Measurements from ENCODE around the gene KRTAP12-2.
A peak's percentile ranks its signal among the peaks of the same experiment; 100 is the strongest.
"Not testable (repeated sequence)": the region's sequence is repeated elsewhere in the genome, so short reads cannot be mapped to it uniquely, and the experiment has no call there.

The KRTAP12-2 gene

GRCh38 chr21:44684077-44684476, 17.4 kb upstream of the KRTAP12-2 start:
- no peak for DNase-seq

GRCh38 chr21:44682580-44683151, 15.9 kb upstream of the KRTAP12-2 start:
- no peak for DNase-seq

DNA sequence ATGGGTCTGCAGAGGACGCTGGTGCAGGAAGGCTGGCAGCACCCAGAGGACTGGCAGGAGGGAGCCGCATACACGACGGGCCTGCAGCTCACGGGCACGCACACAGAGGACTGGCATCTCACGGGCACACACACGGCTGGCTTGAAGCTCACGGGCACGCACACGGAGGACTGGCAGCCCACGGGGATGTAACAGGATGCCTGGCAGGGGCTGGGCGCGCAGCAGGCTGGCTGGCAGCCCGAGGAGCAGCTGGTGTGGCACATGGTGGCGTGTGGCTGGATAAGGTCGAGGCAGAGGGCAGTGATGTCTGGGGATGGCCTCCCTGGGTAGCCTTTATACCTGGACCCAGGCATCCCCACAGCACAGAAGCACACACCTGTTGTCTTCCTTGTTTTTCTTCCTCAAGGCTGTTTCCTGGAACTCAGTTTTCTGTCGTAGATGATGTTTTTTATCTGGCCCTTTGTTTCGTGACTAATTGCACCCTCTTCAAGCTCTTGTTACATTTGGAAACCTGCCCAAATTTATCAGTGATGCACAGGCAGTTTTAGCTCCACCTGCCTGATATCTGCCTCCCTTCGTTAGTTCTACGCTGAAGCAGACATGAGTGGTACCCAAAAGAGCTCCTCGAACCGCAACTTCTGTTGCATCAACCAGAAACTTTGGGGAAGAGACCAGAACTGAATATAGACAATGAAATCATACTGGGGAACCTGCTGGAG, 15.3 kb upstream of the KRTAP12-2 start, which contains the start of gene KRTAP12-1:
Gene KRTAP12-1 (minus strand): TSS at position 303 of the 719 bp plus-strand sequence. CDS start 40 bp downstream, at position 263.
- DNase-seq, result no peak

GRCh38 chr21:44681152-44681551, 14.4 kb upstream of the KRTAP12-2 start:
- DNase-seq, result no peak

DNA sequence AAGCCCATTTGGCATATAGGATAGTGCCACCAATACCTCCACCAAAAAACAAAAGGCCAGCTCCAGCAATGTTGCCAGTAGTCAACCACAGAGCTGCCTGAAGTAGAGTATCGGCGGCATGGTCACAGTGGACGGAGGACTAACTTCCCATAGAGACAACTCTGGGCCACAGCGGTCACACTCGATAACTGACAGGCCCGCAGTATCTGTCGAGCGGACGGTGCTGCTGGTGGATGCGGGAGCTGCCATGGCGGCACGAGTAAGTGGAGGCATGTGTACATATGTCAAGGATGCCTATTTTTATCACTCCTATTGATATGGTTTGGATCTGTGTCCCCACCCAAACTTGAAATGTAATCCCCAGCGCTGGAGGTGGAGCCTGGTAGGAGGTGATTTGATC, 11.2 kb upstream of the KRTAP12-2 start:
- DNase-seq, result no peak

- DNase-seq, result no peak
Observed at GRCh38 chr21:44671911-44672310, 5.2 kb upstream of the KRTAP12-2 start.

DNA sequence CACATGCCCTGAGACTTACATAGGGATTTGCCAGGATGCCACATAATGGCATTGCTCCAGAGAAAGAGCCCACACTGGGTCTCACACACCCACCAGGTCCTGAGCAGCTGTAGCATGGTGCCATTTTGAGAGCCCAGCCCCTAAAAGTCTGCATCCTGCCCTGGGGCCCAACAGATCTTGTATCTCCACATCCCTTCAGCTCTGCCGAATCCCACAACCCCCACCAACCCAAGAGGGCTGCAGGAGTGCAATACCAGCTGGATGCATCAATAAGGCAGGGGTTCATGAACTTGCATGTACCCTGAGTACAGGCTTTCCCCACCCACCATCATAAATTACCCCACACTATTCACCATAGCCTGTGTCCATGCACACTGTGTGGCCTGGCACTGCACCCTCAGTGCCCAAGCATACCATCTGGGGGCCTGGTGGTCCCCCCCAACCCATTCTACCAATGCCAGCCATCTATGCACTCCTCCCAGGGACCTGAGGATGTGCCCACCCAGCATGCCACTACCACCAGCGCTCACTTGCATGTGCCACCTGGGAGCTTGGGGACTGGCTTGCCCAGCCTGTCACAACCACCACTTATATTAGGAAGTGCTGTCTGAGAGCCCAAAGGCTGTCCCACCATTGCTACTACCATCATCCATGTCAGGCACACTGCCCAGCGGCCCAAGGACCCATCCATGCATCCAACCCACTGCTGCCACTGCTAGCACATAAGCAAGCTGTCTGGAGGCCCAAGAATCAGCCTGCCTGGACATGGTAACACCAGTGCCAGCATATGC, 4.1 kb upstream of the KRTAP12-2 start:
- DNase-seq, result no peak

DNA sequence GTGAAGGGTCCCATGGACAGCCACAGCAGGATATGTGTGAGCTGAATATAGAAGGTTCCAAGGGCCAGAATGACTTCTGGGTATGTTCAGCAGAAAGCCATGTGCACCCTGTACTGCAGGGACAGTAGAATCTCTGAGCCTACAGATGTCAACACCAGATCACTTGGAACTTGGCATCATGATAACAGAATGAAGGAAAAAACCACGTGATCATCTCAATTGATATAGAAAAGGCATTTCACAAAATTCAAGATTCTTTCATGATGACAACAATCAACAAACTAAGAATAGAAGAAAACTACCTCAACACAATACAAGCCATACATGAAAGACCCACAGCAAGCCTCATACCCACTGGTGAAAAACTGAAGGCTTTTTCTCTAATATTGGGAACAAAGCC, 885 bp upstream of the KRTAP12-2 start:
- DNase-seq, result no peak

- DNase-seq, result no peak
Observed at GRCh38 chr21:44664691-44665090, 2.0 kb downstream of the KRTAP12-2 start.

DNA sequence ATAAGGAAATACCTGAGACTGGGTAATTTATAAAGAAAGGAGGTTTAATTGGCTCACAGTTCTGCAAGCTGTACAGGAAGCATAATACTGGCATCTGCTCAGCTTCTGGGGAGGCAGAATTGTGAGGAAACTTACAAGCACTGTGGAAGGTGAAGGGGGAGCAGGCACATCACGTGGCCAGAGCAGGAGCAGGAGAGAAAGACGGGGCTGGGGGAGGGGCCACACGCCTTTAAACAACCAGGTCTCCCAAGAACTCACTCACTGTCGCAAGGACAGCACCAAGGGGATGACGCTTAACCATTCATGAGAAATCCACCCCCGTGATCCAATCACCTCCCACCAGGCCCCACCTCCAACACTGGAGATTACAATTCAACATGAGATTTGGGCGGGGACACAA, 5.2 kb downstream of the KRTAP12-2 start:
- not testable (repeated sequence) for DNase-seq

GRCh38 chr21:44658913-44659595, 7.7 kb downstream of the KRTAP12-2 start:
- DNase-seq, result peak in 2 of 5 experiments; percentile 44 to 73

DNA sequence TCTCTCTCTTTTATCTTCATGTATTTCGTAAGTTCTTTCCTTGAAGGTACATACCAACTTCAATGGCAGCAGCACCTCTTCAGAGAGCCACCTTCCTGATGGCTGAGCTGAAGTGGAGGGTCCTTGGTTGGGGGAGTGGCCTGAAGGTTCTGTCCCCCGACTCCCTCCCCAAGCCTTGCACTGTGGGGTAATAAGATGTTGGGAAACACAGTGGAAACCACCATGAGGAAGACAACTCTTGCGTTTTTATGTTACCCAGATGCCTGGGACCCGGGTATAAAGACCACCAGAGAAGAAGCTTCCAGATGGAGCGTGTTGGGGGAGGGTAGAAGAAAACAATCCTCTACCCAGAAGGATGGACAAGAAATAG, 8.2 kb downstream of the KRTAP12-2 start:
- no peak for DNase-seq

GRCh38 chr21:44657635-44658540, 8.8 kb downstream of the KRTAP12-2 start, which contains the start of gene KRTAP12-3:
KRTAP12-3 (plus strand) TSS chr21:44657932; CDS start chr21:44657980, 48 bp downstream.
- peak in 3 of 5 experiments; percentile 44 to 92 (median 89) for DNase-seq

DNA sequence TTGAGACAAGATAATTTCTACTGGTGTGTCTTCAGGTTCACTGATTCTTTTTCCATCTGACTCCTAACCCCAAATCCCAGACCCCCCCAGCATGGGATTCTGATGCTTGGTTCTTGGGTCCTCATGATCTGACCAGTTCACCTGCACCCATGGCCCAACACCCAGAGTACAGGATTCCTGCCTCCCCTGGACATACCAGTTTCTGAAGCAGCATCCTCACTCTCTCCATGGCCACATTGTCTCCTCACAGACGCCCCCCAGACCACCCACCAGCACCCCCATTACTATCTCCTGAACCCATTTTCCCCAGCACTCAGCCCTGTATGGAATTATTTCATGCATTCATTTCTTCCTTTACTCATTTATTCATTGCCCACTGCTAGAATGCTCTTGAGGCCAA, 9.9 kb downstream of the KRTAP12-2 start:
- DNase-seq, result no peak

DNA sequence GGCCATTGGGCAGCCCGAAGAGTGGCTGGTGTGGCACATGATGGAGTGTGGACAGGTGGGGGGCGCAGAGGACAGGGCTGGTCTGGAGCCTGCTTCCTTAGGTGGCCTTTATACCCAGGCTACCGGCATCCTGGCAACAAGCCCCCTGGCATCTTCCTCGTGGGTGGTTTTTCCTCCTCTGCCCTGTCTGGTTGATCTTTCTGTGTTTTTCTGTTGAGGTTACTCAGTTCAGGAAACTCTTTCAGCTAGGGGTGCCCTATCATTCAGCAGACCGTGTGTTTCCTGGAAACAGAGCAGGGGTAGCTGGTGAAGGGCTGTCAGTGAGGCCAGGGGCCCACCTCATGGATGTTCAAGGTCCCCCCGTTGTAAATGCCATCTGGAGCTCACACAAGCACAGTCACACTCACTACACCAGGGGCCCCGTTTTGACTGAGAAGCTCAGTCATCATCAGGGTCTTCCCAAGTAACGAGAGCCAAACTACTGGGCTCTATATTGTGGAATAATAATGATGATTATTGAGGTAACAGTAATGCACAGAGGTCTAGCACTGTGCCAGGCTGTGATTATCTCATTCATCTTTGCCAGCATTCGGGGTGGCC, 12.1 kb downstream of the KRTAP12-2 start, which contains the start of gene KRTAP12-4:
Gene KRTAP12-4 (minus strand): TSS at position 84 of the 600 bp plus-strand sequence. CDS start 45 bp downstream, at position 39.
- peak in 1 of 5 experiments; percentile 47 for DNase-seq

- DNase-seq, result peak in 3 of 5 experiments; percentile 58 to 91 (median 77)
Observed at GRCh38 chr21:44653656-44654575, 12.8 kb downstream of the KRTAP12-2 start.

GRCh38 chr21:44653123-44653522, 13.6 kb downstream of the KRTAP12-2 start:
- no peak for DNase-seq

GRCh38 chr21:44650973-44651675, 15.6 kb downstream of the KRTAP12-2 start:
- no peak for DNase-seq

DNA sequence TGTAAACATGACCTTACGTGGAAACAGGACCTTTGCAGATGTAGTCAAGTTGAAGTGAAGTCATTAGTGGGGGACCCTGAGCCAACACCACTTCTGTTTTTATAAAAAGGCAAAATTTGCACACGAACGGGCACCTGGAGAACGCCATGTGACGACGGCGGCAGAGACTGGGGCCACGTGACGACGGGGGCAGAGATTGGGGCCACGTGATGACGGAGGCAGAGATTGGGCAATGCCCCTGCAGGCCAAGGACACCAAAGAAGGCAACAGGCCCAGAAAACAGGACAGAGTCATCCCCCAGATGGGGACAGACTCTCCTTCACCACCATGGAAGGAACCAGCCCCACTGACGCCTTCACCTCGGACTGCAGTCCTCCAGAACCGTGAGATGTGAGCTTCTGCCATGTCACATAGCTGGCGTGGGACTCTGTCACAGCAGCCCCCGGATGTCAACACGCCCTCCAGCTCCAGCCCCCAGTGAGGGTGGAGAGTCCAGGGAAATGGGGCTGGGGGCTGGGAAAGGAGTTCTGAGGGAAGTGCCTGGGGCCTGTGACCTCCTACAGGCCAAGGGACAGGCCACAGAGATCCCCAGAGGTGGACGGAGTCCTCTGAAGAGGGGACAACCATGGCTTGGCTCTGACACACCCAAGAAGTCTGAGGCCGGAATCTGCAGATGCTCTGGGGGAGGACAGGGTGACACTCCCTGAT, 16.3 kb downstream of the KRTAP12-2 start:
- no peak for DNase-seq

Data from T-helper 2 cell (primary cell).